Neural crest cell (in vitro differentiated cells): Measurements from ENCODE around the gene EGFL8. TPM values are rescaled to one million over a fixed set of nuclear protein-coding genes. Genes with fewer than 3 reads are reported as not detected.

Source experiments
- DNase-seq: peaks from one replicate; pipeline ENCODE4 v3.0.0; 2021; ENCODE audit warnings: low read depth, mixed read lengths, low spot score
- H3K27ac Mint-ChIP-seq: one replicate; pipeline ENCODE4 v1.8.0; 2021; ENCODE audit warnings: mild to moderate bottlenecking, mixed read lengths; ENCODE audit not compliant: unreplicated experiment
- H3K27me3 Mint-ChIP-seq: 2 replicates; pipeline ENCODE4 v1.8.0; 2021; ENCODE audit warnings: low read depth, mild to moderate bottlenecking, mixed read lengths
- H3K36me3 Mint-ChIP-seq: 2 replicates; pipeline ENCODE4 v1.8.0; 2021; ENCODE audit warnings: low read depth, mild to moderate bottlenecking, mixed read lengths
- H3K4me1 Mint-ChIP-seq: 2 replicates; pipeline ENCODE4 v1.8.0; 2021; ENCODE audit warnings: mixed read lengths
- H3K4me3 Mint-ChIP-seq: one replicate; pipeline ENCODE4 v1.8.0; 2021; ENCODE audit warnings: mild to moderate bottlenecking, mixed read lengths
- H3K9me3 Mint-ChIP-seq: 2 replicates; pipeline ENCODE4 v1.8.0; 2021; ENCODE audit warnings: mixed read lengths
- CTCF ChIP-seq: fragments of 200-600 bp; sonication (generic); conservative IDR thresholded peaks from 2 replicates; pipeline ENCODE4 v1.5.0; 2021; ENCODE audit warnings: antibody characterized with exemption, mild to moderate bottlenecking
- total RNA-seq: library from RNA; stranded (reverse); gene quantifications from 2 replicates; pipeline ENCODE4 v1.2.1, GENCODE V29; 2021

EGFL8 gene
- total RNA-seq, 1 donor from 2014 or later, result 44.0 TPM

GRCh38 chr6:32179766-32180405 is 15.5 kb downstream of the EGFL8 start:
- Mint-ChIP-seq H3K36me3 (peaks cover 4% of the 10 kb centered on the region), H3K27me3 (peaks cover 6% of the 10 kb centered on the region), H3K27ac (no peak overlapping the region), H3K4me3 (peak overlapping the region; percentile 76), H3K4me1 (peaks cover 51% of the 10 kb centered on the region), H3K9me3 (no peaks in the 10 kb centered on the region)
- DNase-seq, result no peak
- no peak for TF ChIP-seq CTCF

- Mint-ChIP-seq H3K36me3 (peaks cover 7% of the 10 kb centered on the region), H3K9me3 (no peaks in the 10 kb centered on the region), H3K27me3 (peaks cover 6% of the 10 kb centered on the region), H3K4me3 (peak overlapping the region; percentile 76), H3K4me1 (peaks cover 53% of the 10 kb centered on the region), H3K27ac (no peak overlapping the region)
- TF ChIP-seq CTCF, result no peak
- no peak for DNase-seq
These were observed 16.8 kb downstream of the EGFL8 start for GRCh38 chr6:32181148-32181702.

- Mint-ChIP-seq H3K4me1 (peaks cover 53% of the 10 kb centered on the region), H3K4me3 (peak overlapping the region; percentile 17), H3K36me3 (peaks cover 10% of the 10 kb centered on the region), H3K9me3 (no peaks in the 10 kb centered on the region), H3K27me3 (peaks cover 6% of the 10 kb centered on the region), H3K27ac (no peak overlapping the region)
- no peak for TF ChIP-seq CTCF
- no peak for DNase-seq
These were observed 17.6 kb downstream of the EGFL8 start for GRCh38 chr6:32181915-32182529.

- H3K27me3 Mint-ChIP-seq, result peaks cover 6% of the 10 kb centered on the region
- no peak for TF ChIP-seq CTCF
- no peaks in the 10 kb centered on the region for H3K9me3 Mint-ChIP-seq
- no peak overlapping the region for H3K27ac Mint-ChIP-seq
- H3K4me3 Mint-ChIP-seq, result peak overlapping the region; percentile 57
- H3K4me1 Mint-ChIP-seq, result peaks cover 53% of the 10 kb centered on the region
- no peak for DNase-seq
- H3K36me3 Mint-ChIP-seq, result peaks cover 14% of the 10 kb centered on the region
These were observed 18.2 kb downstream of the EGFL8 start for GRCh38 chr6:32182555-32182981.

- no peak for TF ChIP-seq CTCF
- Mint-ChIP-seq H3K4me3 (peak overlapping the region; percentile 67), H3K9me3 (no peaks in the 10 kb centered on the region), H3K27ac (no peak overlapping the region), H3K27me3 (peaks cover 3% of the 10 kb centered on the region), H3K4me1 (peaks cover 51% of the 10 kb centered on the region), H3K36me3 (peaks cover 15% of the 10 kb centered on the region)
- DNase-seq, result no peak
These were observed 18.6 kb downstream of the EGFL8 start for GRCh38 chr6:32183030-32183429.
